Mesothelial cell of epicardium (in vitro differentiated cells): ENCODE data around the gene DCDC1. TPM values are rescaled to one million over a fixed set of nuclear protein-coding genes. Genes with fewer than 3 reads are reported as not detected.

Experiments used
- DNase-seq, 2 experiments: peaks; one replicate each; pipeline ENCODE4 v3.0.0; 2021; ENCODE audit warnings: low spot score in 2 of 2; ENCODE audit not compliant: unreplicated experiment in 2 of 2
- H3K27ac Mint-ChIP-seq: 2 replicates; pipeline ENCODE4 v1.8.0; 2021; ENCODE audit warnings: mixed read lengths
- H3K27me3 Mint-ChIP-seq: 2 replicates; pipeline ENCODE4 v1.8.0; 2021; ENCODE audit warnings: low read depth, mixed read lengths
- H3K36me3 Mint-ChIP-seq: 2 replicates; pipeline ENCODE4 v1.8.0; 2021; ENCODE audit warnings: mixed read lengths
- H3K4me1 Mint-ChIP-seq: 2 replicates; pipeline ENCODE4 v1.8.0; 2021; ENCODE audit warnings: mixed read lengths
- H3K4me3 Mint-ChIP-seq: 2 replicates; pipeline ENCODE4 v1.8.0; 2021; ENCODE audit warnings: mild to moderate bottlenecking, moderate library complexity, mixed read lengths
- H3K9me3 Mint-ChIP-seq: 2 replicates; pipeline ENCODE4 v1.8.0; 2021; ENCODE audit warnings: mixed read lengths
- CTCF ChIP-seq: fragments of 200-600 bp; sonication (generic); IDR thresholded peaks from one replicate; pipeline ENCODE4 v1.5.0; 2021; ENCODE audit warnings: antibody characterized with exemption; ENCODE audit not compliant: unreplicated experiment
- total RNA-seq: library from RNA; stranded (reverse); gene quantifications from 3 replicates; pipeline ENCODE4 v1.2.1, GENCODE V29; 2021

The DCDC1 gene
- total RNA-seq, 1 donor from 2014 or later: 1.2 TPM

GRCh38 chr11:30873924-30874610 lies 495.5 kb downstream of the DCDC1 start:
- H3K9me3 Mint-ChIP-seq: no peaks in the 10 kb centered on the region
- H3K4me3 Mint-ChIP-seq: no peak overlapping the region
- peak overlapping the region; percentile 57 for H3K27ac Mint-ChIP-seq
- H3K4me1 Mint-ChIP-seq: peaks cover 62% of the 10 kb centered on the region
- H3K36me3 Mint-ChIP-seq: no peaks in the 10 kb centered on the region
- no peak for DNase-seq
- H3K27me3 Mint-ChIP-seq: no peaks in the 10 kb centered on the region
- TF ChIP-seq CTCF: no peak

GRCh38 chr11:30868626-30869081 lies 500.9 kb downstream of the DCDC1 start:
- H3K27ac Mint-ChIP-seq: peak overlapping the region; percentile 64
- no peak overlapping the region for H3K4me3 Mint-ChIP-seq
- no peaks in the 10 kb centered on the region for H3K27me3 Mint-ChIP-seq
- H3K9me3 Mint-ChIP-seq: no peaks in the 10 kb centered on the region
- H3K36me3 Mint-ChIP-seq: no peaks in the 10 kb centered on the region
- TF ChIP-seq CTCF: no peak
- DNase-seq: no peak
- peaks cover 41% of the 10 kb centered on the region for H3K4me1 Mint-ChIP-seq

- H3K27me3 Mint-ChIP-seq: no peaks in the 10 kb centered on the region
- H3K27ac Mint-ChIP-seq: no peak overlapping the region
Measured at GRCh38 chr11:30863209-30863608, 506.3 kb downstream of the DCDC1 start.

GRCh38 chr11:30861531-30861930 lies 508.0 kb downstream of the DCDC1 start:
- Mint-ChIP-seq H3K4me1 (peaks cover 41% of the 10 kb centered on the region), H3K36me3 (peaks cover 2% of the 10 kb centered on the region), H3K27me3 (no peaks in the 10 kb centered on the region), H3K4me3 (no peak overlapping the region), H3K27ac (peak overlapping the region; percentile 89), H3K9me3 (peaks cover 4% of the 10 kb centered on the region)
- DNase-seq: no peak
- TF ChIP-seq CTCF: no peak

More at GRCh38 chr11:30863209-30863608, 506.3 kb downstream of the DCDC1 start:
- Mint-ChIP-seq H3K4me1 (peaks cover 41% of the 10 kb centered on the region), H3K4me3 (no peak overlapping the region), H3K36me3 (peaks cover 2% of the 10 kb centered on the region), H3K9me3 (peaks cover 4% of the 10 kb centered on the region)
- TF ChIP-seq CTCF: no peak
- DNase-seq: no peak

DNA sequence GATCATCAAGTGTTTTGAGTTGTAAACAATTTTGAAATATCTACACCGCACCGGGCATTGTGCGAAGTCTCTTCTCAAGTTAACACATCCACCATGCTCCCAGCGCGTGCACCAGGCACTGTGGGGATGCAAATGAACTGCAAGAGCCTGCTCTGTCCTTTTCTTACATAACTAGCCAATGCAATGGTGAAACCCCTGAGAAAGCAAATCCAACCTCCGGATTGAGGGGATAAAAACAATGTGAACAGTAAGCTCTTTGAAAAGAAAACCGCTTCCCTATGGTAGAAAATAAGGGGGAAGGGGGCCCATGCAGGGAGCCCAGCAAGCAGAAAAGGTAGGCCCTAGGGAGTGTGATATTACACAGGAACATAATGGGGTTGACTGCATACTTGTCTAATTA lies 508.5 kb downstream of the DCDC1 start:
- TF ChIP-seq CTCF: no peak
- H3K4me1 Mint-ChIP-seq: peaks cover 41% of the 10 kb centered on the region
- DNase-seq: no peak
- H3K27ac Mint-ChIP-seq: peak overlapping the region; percentile 89
- H3K9me3 Mint-ChIP-seq: peaks cover 4% of the 10 kb centered on the region
- H3K27me3 Mint-ChIP-seq: no peaks in the 10 kb centered on the region
- H3K4me3 Mint-ChIP-seq: no peak overlapping the region
- peaks cover 2% of the 10 kb centered on the region for H3K36me3 Mint-ChIP-seq

- no peak overlapping the region for H3K4me3 Mint-ChIP-seq
- peaks cover 40% of the 10 kb centered on the region for H3K4me1 Mint-ChIP-seq
- peak overlapping the region; percentile 88 for H3K27ac Mint-ChIP-seq
- no peak for DNase-seq
- H3K36me3 Mint-ChIP-seq: peaks cover 2% of the 10 kb centered on the region
- peaks cover 4% of the 10 kb centered on the region for H3K9me3 Mint-ChIP-seq
- no peak for TF ChIP-seq CTCF
- no peaks in the 10 kb centered on the region for H3K27me3 Mint-ChIP-seq
Measured at GRCh38 chr11:30860146-30860545, 509.4 kb downstream of the DCDC1 start.
